ENCODE results near the gene PCBP4.

GRCh38 chr3:51963951-51964451 lies 3.3 kb downstream of the PCBP4 start:
- TF ChIP-seq, protein P1, sequence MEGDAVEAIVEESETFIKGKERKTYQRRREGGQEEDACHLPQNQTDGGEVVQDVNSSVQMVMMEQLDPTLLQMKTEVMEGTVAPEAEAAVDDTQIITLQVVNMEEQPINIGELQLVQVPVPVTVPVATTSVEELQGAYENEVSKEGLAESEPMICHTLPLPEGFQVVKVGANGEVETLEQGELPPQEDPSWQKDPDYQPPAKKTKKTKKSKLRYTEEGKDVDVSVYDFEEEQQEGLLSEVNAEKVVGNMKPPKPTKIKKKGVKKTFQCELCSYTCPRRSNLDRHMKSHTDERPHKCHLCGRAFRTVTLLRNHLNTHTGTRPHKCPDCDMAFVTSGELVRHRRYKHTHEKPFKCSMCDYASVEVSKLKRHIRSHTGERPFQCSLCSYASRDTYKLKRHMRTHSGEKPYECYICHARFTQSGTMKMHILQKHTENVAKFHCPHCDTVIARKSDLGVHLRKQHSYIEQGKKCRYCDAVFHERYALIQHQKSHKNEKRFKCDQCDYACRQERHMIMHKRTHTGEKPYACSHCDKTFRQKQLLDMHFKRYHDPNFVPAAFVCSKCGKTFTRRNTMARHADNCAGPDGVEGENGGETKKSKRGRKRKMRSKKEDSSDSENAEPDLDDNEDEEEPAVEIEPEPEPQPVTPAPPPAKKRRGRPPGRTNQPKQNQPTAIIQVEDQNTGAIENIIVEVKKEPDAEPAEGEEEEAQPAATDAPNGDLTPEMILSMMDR (conservative IDR thresholded peaks at IDR 0.05; ENCODE audit: low read length) = no peak
- no peak for TF ChIP-seq EZH2phosphoT487 (IDR thresholded peaks at IDR 0.05; ENCODE audit: borderline replicate concordance)

All from Loucy (cell line).